ENCODE data around the gene TSPO.
"Not testable (repeated sequence)": the region's sequence is repeated elsewhere in the genome, so short reads cannot be mapped to it uniquely, and the experiment has no call there.

- TF ChIP-seq EZH2 (IDR thresholded peaks at IDR 0.05); POLR2AphosphoS5 (IDR thresholded peaks at IDR 0.05; ENCODE audit: borderline replicate concordance, low read depth, low read length); FOXP2 (optimal IDR thresholded peaks at IDR 0.05; ENCODE audit: control extremely low read depth, extremely low read length, insufficient read depth): not testable (repeated sequence)
Measured at GRCh38 chr22:43145371-43145770, 6.0 kb upstream of the TSPO start.

All from SK-N-MC (cell line).